HepG2 (cell line): Measurements from ENCODE around the gene PIEZO1. TPM values are rescaled to one million over a fixed set of nuclear protein-coding genes. Genes with fewer than 3 reads are reported as not detected.

ENCODE experiments used
- CREB3 ChIP-seq: sonication (generic); formaldehyde crosslinking; IDR thresholded peaks from 2 replicates; pipeline ENCODE4 v1.5.0; 2020; ENCODE audit warnings: missing genetic modification reagents
- FOXC1 ChIP-seq: sonication (generic); formaldehyde crosslinking; IDR thresholded peaks from 2 replicates; pipeline ENCODE4 v1.8.0; 2022; ENCODE audit warnings: mild to moderate bottlenecking, missing genetic modification reagents, borderline replicate concordance
- GPN1 ChIP-seq: sonication (generic); formaldehyde crosslinking; IDR thresholded peaks from 2 replicates; pipeline ENCODE4 v1.5.1; 2020; ENCODE audit warnings: missing genetic modification reagents, borderline replicate concordance
- HNRNPL ChIP-seq: fragments of 200-400 bp; formaldehyde crosslinking; IDR thresholded peaks from 2 replicates; pipeline ENCODE4 v1.6.1; 2017; ENCODE audit warnings: mild to moderate bottlenecking, low read depth, low read length
- HOXA5 ChIP-seq: sonication (generic); formaldehyde crosslinking; IDR thresholded peaks from 2 replicates; pipeline ENCODE4 v1.4.0; 2020; ENCODE audit warnings: missing genetic modification reagents
- KDM2A ChIP-seq: sonication (generic); formaldehyde crosslinking; IDR thresholded peaks from 2 replicates; pipeline ENCODE4 v1.4.0; 2020; ENCODE audit warnings: low read depth, missing genetic modification reagents, borderline replicate concordance
- KLF16 ChIP-seq, 2 experiments: sonication (generic) in 1 of 2; formaldehyde crosslinking in 1 of 2; IDR thresholded peaks; 2 replicates each; pipeline versions ENCODE4 v1.6.1 to v1.8.0; 2016 to 2023; ENCODE audit warnings: missing genetic modification reagents in 2 of 2, missing compliant biosample characterization in 1 of 2
- KLF9 ChIP-seq: IDR thresholded peaks from 2 replicates; pipeline ENCODE4 v1.6.1; 2016; ENCODE audit warnings: low read depth
- MAX ChIP-seq: IDR thresholded peaks from 2 replicates; pipeline ENCODE4 v1.6.1; 2012; ENCODE audit warnings: inconsistent platforms
- MAZ ChIP-seq, 2 experiments: sonication (generic) in 1 of 2; formaldehyde crosslinking in 1 of 2; IDR thresholded peaks; 2 replicates each; pipeline versions ENCODE4 v1.5.0 to v1.6.1; 2012 to 2020; ENCODE audit warnings: low read depth in 2 of 2, mild to moderate bottlenecking in 2 of 2, borderline replicate concordance in 1 of 2, improper control_type of control experiment in 1 of 2, low read length in 1 of 2, missing genetic modification reagents in 1 of 2, moderate library complexity in 1 of 2
- MTA1 ChIP-seq: sonication (generic); formaldehyde crosslinking; IDR thresholded peaks from 2 replicates; pipeline ENCODE4 v1.4.0; 2020; ENCODE audit warnings: missing genetic modification reagents, mild to moderate bottlenecking, borderline replicate concordance
- POLR2G ChIP-seq: fragments of 200-400 bp; formaldehyde crosslinking; IDR thresholded peaks from 2 replicates; pipeline ENCODE4 v1.6.1; 2018; ENCODE audit warnings: mild to moderate bottlenecking, low read depth, low read length, moderate library complexity
- PRPF4 ChIP-seq: fragments of 200-400 bp; formaldehyde crosslinking; IDR thresholded peaks from 2 replicates; pipeline ENCODE4 v1.6.1; 2016; ENCODE audit warnings: low read length, low read depth; ENCODE audit not compliant: poor library complexity, severe bottlenecking
- RAD21 ChIP-seq: fragments of 450-650 bp; formaldehyde crosslinking; IDR thresholded peaks from 2 replicates; pipeline ENCODE4 v1.5.0; 2020; ENCODE audit warnings: mild to moderate bottlenecking
- SMAD1 ChIP-seq: sonication (generic); formaldehyde crosslinking; IDR thresholded peaks from 2 replicates; pipeline ENCODE4 v1.4.0; 2020; ENCODE audit warnings: missing genetic modification reagents, low read depth, mild to moderate bottlenecking, borderline replicate concordance
- SMAD3 ChIP-seq: sonication (generic); formaldehyde crosslinking; IDR thresholded peaks from 2 replicates; pipeline ENCODE4 v1.4.0; 2020; ENCODE audit warnings: missing genetic modification reagents
- STAG1 ChIP-seq: sonication (generic); formaldehyde crosslinking; IDR thresholded peaks from 2 replicates; pipeline ENCODE4 v1.4.0; 2020; ENCODE audit warnings: missing genetic modification reagents
- YEATS4 ChIP-seq: sonication (generic); formaldehyde crosslinking; IDR thresholded peaks from 2 replicates; pipeline ENCODE4 v1.4.0; 2020; ENCODE audit warnings: missing genetic modification reagents, borderline replicate concordance
- ZBTB7B ChIP-seq: sonication (generic); formaldehyde crosslinking; IDR thresholded peaks from 2 replicates; pipeline ENCODE4 v1.4.0; 2020; ENCODE audit warnings: missing genetic modification reagents
- ZFX ChIP-seq: sonication (generic); formaldehyde crosslinking; IDR thresholded peaks from 2 replicates; pipeline ENCODE4 v1.4.0; 2020; ENCODE audit warnings: mild to moderate bottlenecking, low read depth, missing genetic modification reagents, moderate library complexity
- ZKSCAN1 ChIP-seq: fragments of 150-350 bp; IDR thresholded peaks from 2 replicates; pipeline ENCODE4 v1.6.1; 2014; ENCODE audit warnings: low read length
- ZNF143 ChIP-seq: sonication (generic); formaldehyde crosslinking; IDR thresholded peaks from 2 replicates; pipeline ENCODE4 v1.4.0; 2020; ENCODE audit warnings: missing genetic modification reagents
- ZNF263 ChIP-seq: sonication (generic); formaldehyde crosslinking; IDR thresholded peaks from 2 replicates; pipeline ENCODE4 v1.4.0; 2020; ENCODE audit warnings: missing genetic modification reagents
- ZNF274 ChIP-seq: sonication (generic); formaldehyde crosslinking; IDR thresholded peaks from 2 replicates; pipeline ENCODE4 v1.5.1; 2020; ENCODE audit warnings: mild to moderate bottlenecking, missing genetic modification reagents
- ZNF30 ChIP-seq: sonication (generic); formaldehyde crosslinking; IDR thresholded peaks from 2 replicates; pipeline ENCODE4 v1.5.0; 2020; ENCODE audit warnings: mild to moderate bottlenecking, missing genetic modification reagents
- ZNF644 ChIP-seq: IDR thresholded peaks from 2 replicates; pipeline ENCODE4 v1.6.1; 2016; ENCODE audit warnings: low read depth
- ZNF720 ChIP-seq: sonication (generic); formaldehyde crosslinking; IDR thresholded peaks from 2 replicates; pipeline ENCODE4 v1.4.0; 2020; ENCODE audit warnings: missing genetic modification reagents
- polyA plus RNA-seq, 8 experiments: library from polyadenylated mRNA; depleted of rRNA in 3 of 8; stranded (reverse) in 7 of 8; unstranded in 1 of 8; fragments of >200 nt; fragmentation: Illumina TruSeq in 4 of 8; extraction: Trizol in 4 of 8; gene quantifications; 2 replicates each; pipeline versions ENCODE4 v1.2.1 to v1.2.3, GENCODE V29; 2011 to 2016; ENCODE audit warnings: low read depth in 4 of 8, missing spikeins in 1 of 8, mixed read lengths in 1 of 8; ENCODE audit not compliant: insufficient read depth in 1 of 8
- total RNA-seq, 5 experiments: library from RNA; depleted of rRNA; stranded (reverse); fragments of >200 nt; fragmentation: Illumina TruSeq; extraction: Trizol; gene quantifications; 2 replicates each; pipeline ENCODE4 v1.2.3, GENCODE V29; 2016; ENCODE audit warnings: low read depth in 1 of 5
- TF ChIP-seq, protein P1 (sequence below): sonication (generic); formaldehyde crosslinking; IDR thresholded peaks from 2 replicates; pipeline ENCODE4 v1.5.1; 2020; ENCODE audit warnings: missing genetic modification reagents, mild to moderate bottlenecking, borderline replicate concordance
- TF ChIP-seq, protein P2 (sequence below): sonication (generic); formaldehyde crosslinking; IDR thresholded peaks from 2 replicates; pipeline ENCODE4 v1.8.1; 2023; ENCODE audit warnings: mild to moderate bottlenecking, missing genetic modification reagents

The PIEZO1 gene
- total and polyA plus RNA-seq, 2 of the 13 experiments (the other 11 are each of a cell fraction or from before 2014, with no cell fraction given), result 67.9 to 85.0 TPM

DNA sequence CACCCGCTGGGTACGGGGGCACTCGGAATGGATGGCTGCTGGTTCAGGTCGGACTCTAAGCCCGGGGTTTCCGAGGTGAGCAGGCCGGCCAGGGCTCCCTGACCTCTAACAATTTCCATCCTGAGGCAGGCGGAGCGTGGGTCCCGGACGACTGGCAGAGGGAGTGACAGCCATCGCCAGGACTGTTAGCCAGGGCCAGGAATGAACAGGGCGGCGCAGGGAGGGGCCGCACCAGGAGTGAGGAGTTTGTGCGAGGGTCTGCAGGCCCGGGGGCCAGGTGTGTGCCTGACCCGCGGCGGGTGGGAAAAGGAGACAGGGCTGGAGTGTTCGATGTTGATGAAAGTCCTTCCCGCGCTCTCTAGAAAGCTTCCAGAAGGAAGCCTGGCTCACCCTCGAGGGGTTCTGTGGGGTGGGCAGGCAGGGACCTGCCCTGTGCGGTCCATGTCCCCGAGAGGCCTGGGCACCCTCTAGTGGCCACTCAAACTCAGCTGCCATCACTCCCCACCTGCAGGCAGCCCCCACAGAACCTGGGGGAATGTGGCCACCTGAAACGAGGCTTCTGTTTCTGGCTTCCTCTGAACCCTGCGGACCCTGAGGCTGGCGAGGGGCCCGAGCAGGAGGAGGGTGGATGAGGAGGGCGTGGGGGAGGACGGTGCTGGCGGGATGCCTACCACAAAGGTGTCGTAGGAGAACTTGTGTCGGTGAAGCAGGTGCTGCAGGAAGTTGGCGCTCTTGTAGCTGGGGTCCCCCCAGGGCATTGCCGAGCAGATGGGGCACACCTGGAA is 87.0 kb downstream of the PIEZO1 start (continued):
- TF ChIP-seq CREB3 (CRISPR knock-in tag), result no peak
- TF ChIP-seq ZNF143, result no peak
- TF ChIP-seq ZNF263 (CRISPR knock-in tag), result 0 out of 2 replicates have a peak, but pooled peaks have one; percentile 15
- TF ChIP-seq ZBTB7B, result peak; percentile 49; the same call in 1 of the 2 replicates
- no peak for TF ChIP-seq KLF16 (CRISPR knock-in tag; IDR thresholded peaks at IDR 0.05)
- no peak for TF ChIP-seq YEATS4 (CRISPR knock-in tag)
- TF ChIP-seq ZNF30 (CRISPR knock-in tag), result no peak
- no peak for TF ChIP-seq HOXA5
- TF ChIP-seq STAG1 (CRISPR knock-in tag), result peak; percentile 62
- TF ChIP-seq MAX, result no peak
- TF ChIP-seq MTA1 (CRISPR knock-in tag), result no peak
- TF ChIP-seq, protein P1, sequence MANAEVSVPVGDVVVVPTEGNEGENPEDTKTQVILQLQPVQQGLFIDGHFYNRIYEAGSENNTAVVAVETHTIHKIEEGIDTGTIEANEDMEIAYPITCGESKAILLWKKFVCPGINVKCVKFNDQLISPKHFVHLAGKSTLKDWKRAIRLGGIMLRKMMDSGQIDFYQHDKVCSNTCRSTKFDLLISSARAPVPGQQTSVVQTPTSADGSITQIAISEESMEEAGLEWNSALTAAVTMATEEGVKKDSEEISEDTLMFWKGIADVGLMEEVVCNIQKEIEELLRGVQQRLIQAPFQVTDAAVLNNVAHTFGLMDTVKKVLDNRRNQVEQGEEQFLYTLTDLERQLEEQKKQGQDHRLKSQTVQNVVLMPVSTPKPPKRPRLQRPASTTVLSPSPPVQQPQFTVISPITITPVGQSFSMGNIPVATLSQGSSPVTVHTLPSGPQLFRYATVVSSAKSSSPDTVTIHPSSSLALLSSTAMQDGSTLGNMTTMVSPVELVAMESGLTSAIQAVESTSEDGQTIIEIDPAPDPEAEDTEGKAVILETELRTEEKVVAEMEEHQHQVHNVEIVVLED, result no peak
- TF ChIP-seq KDM2A, result peak; percentile 41; the same call in 1 of the 2 replicates
- TF ChIP-seq MAZ (IDR thresholded peaks at IDR 0.05; ENCODE audit: borderline replicate concordance, low read depth, low read length), result no peak
- no peak for TF ChIP-seq MAZ (CRISPR knock-in tag; IDR thresholded peaks at IDR 0.05; ENCODE audit: low read depth)
- TF ChIP-seq GPN1 (CRISPR knock-in tag), result no peak
- TF ChIP-seq, protein P2, sequence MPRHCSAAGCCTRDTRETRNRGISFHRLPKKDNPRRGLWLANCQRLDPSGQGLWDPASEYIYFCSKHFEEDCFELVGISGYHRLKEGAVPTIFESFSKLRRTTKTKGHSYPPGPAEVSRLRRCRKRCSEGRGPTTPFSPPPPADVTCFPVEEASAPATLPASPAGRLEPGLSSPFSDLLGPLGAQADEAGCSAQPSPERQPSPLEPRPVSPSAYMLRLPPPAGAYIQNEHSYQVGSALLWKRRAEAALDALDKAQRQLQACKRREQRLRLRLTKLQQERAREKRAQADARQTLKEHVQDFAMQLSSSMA (CRISPR knock-in tag), result no peak
- no peak for TF ChIP-seq FOXC1 (CRISPR knock-in tag)
- no peak for TF ChIP-seq ZNF720 (CRISPR knock-in tag)
- no peak for TF ChIP-seq POLR2G
- no peak for TF ChIP-seq ZNF644
- TF ChIP-seq HNRNPL, result no peak
- peak; percentile 62 for TF ChIP-seq RAD21 (CRISPR knock-in tag)
- TF ChIP-seq PRPF4, result no peak
- no peak for TF ChIP-seq SMAD3 (CRISPR knock-in tag)
- TF ChIP-seq ZNF274, result 0 out of 2 replicates have a peak, but pooled peaks have one; percentile 10
- no peak for TF ChIP-seq KLF9 (CRISPR knock-in tag)
- TF ChIP-seq ZKSCAN1, result no peak
- 0 out of 2 replicates have a peak, but pooled peaks have one; percentile 20 for TF ChIP-seq SMAD1 (CRISPR knock-in tag)
- TF ChIP-seq ZFX (CRISPR knock-in tag), result no peak
